GM18858 (cell line): ENCODE measurements around the gene DAGLA.

Experiments
- ATAC-seq: cut with Tn5 transposase; IDR thresholded peaks from one replicate; pipeline ENCODE4 v1.9.1; 2021; ENCODE audit not compliant: unreplicated experiment

DAGLA gene

GRCh38 chr11:61706452-61707400, 26.5 kb downstream of the DAGLA start:
- no peak for ATAC-seq

- ATAC-seq, result no peak
Measured at GRCh38 chr11:61707574-61707973, 27.4 kb downstream of the DAGLA start.

DNA sequence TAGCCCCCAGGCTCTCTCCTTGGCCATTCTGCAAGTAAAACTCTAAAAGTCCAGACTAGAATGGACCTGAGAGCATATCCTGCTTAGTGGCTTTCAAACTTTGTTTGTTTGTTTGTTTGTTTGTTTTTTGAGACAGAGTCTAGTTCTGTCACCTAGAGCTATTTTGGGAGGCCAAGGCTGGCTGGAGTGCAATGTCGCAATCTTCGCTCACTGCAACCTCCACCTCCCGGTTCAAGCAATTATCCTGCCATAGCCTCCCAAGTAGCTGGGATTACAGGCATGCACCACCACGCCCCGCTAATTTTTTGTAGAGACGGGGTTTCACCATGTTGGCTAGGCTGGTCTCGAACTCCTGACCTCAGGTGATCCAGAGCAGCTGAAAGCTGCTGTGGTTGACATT, 28.9 kb downstream of the DAGLA start:
- no peak for ATAC-seq

GRCh38 chr11:61709572-61709971, 29.4 kb downstream of the DAGLA start:
- no peak for ATAC-seq

- ATAC-seq, result no peak
Measured at GRCh38 chr11:61710019-61710418, 29.8 kb downstream of the DAGLA start.

GRCh38 chr11:61711037-61711436, 30.8 kb downstream of the DAGLA start:
- ATAC-seq, result no peak

DNA sequence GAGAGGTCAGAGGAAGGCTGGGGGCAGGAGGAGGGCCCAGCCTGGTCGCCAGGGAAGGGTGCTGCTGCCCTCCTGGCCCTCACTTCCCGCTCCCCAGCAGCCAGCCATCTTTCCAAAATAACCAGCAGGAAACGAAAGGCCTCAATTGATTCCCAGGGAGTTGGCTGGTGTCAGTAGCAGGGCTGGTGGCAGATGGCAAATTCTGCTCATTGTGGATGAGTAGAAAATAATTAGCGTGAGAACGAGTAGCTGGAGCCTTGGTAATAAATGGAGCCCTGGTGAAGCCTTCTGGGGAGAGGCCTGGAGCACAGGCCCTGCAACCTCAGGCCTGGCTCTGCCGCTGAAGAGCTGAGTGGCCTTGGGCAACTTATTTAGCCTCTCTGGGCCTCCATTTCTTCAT, 31.3 kb downstream of the DAGLA start:
- ATAC-seq, result no peak

DNA sequence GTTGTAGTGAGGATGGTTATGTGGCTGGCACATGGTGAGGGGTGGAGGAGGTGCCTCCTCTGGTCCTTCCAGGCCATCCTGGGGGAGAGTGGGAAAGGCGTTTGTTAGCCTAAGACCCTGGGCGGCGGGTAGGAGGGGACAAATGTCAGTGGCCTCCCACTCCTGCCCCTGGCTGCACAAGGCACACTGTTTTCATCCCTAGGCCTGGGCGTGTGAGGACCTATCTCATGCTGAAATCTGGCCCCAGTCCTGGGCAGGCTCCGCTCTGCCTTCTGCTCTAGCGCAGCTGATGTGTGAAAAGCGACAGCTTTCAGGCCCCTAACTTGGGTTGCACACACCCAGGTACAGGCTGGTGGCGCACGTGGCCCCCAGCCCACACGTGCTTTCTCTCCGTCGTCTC, 32.1 kb downstream of the DAGLA start:
- no peak for ATAC-seq

DNA sequence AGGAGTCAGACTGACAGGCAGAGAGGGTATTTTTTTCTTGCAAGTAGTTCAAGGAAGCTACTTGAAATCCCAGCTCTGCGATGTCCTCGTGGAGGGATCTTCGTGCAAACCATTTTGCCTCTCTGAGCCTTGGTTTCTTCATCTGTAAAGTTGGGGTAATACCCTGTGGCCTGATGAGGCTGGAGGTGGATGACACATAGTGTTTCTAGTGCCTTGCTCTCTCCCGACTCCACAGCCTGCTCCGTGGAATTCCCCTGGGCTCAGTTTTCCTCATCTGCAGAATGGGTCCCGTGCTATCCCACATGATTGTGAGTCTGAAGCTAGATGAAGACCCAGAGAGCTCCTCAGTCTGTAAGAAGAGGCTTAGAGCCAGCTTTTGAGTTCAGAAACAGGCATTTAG, 32.7 kb downstream of the DAGLA start:
- no peak for ATAC-seq

DNA sequence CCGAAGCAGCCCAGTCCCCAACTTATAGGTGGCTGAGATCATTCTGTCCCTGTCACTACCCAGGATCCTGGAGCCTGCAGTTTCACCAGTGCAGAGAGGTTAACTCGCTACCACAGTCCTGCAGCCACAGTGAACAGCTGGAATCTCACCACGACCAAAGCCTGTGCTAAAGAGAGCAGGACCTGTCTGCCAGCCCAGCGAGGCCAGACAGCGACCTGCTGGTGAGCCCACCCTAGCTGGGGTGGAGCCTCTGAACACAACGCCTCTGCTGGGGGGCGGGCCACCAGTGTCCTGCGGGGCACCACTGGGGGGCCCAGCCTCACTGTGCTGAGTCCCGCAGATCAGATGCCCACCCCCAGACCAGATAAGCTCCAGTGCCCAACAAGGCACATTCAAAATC, 33.3 kb downstream of the DAGLA start:
- ATAC-seq, result no peak

DNA sequence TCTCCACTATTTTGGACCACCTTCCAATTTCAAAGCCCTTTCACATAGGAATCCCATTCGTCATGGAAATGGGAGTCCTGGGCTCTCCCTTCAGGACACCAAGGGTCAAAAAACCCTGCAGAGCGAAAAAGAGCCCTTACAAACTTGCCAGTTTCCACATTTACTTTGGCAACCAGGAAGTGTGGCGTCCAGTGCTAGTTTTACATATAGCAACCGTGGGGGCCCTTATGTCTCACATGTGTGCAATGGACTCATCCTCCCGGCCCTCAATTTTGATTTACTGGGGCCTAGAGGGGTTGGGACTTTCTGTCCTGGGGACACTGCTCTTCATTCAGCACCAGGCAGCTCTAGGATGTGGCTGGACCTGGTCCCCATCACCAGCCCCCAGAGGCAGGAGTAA, 33.7 kb downstream of the DAGLA start:
- no peak for ATAC-seq

GRCh38 chr11:61714316-61714715, 34.1 kb downstream of the DAGLA start:
- ATAC-seq, result no peak

DNA sequence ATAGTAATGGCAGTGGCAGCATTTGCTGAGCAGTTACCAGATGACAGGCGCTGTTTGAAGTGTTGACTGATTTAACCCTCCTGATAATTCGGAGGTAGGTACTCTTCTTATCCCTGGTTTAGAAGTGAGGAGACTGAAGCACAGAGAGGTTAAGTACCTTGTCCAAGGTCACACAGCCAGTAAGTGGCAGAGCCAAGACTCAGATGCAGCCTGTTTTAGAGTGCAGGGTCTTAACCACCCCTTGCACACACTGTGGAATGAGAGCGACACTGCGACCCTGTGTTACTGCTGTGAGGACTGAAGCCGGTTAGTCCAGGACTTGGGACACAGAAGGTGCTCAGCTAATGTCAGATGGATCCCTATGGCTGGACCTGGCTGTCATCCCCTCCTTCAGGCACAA, 34.7 kb downstream of the DAGLA start:
- ATAC-seq, result no peak

- no peak for ATAC-seq
Measured at GRCh38 chr11:61715867-61716266, 35.7 kb downstream of the DAGLA start.

GRCh38 chr11:61716478-61717285, 36.5 kb downstream of the DAGLA start:
- ATAC-seq, result no peak

GRCh38 chr11:61717286-61718033, 37.3 kb downstream of the DAGLA start:
- ATAC-seq, result no peak

DNA sequence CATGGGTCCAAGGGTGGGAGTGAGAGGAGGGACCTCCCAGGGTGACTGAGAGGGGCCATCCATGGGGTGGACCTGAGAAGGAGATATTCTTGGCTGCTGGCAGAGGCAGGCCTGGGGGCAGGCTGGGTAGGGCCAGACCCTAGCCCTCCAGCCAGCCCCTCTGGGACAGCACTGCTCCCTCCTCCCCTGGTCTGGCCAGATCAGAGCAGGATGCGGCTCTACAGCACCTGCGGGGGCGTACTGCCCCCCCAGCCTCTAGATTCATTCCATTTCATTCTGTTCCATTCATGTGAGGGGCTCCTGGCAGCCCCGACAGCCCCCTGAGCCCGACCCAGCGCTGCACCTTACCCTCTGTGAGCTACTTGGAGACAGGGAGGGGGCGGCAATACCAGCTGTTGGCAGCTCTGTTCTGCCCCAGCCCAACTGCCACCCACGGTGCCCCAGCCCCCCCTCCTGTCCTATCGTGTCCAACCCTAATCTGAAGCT, 37.9 kb downstream of the DAGLA start:
- ATAC-seq, result no peak

GRCh38 chr11:61718621-61719302, 38.6 kb downstream of the DAGLA start:
- ATAC-seq, result no peak

- no peak for ATAC-seq
Measured at GRCh38 chr11:61719978-61720377, 39.8 kb downstream of the DAGLA start.

DNA sequence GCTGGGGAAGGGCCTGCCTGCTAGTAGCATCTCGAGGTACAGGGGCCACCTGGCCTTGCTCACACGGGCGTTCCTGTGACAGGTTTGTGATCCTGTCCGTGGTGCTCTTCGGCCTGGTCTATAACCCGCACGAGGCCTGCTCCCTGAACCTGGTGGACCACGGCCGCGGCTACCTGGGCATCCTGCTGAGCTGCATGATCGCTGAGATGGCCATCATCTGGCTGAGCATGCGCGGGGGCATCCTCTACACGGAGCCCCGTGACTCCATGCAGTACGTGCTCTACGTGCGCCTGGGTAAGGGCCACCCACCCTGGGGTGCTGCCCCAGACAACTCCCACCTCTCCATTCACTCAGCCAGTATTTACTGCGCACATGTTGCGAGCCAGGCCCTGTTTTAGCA, 40.4 kb downstream of the DAGLA start:
- no peak for ATAC-seq

DNA sequence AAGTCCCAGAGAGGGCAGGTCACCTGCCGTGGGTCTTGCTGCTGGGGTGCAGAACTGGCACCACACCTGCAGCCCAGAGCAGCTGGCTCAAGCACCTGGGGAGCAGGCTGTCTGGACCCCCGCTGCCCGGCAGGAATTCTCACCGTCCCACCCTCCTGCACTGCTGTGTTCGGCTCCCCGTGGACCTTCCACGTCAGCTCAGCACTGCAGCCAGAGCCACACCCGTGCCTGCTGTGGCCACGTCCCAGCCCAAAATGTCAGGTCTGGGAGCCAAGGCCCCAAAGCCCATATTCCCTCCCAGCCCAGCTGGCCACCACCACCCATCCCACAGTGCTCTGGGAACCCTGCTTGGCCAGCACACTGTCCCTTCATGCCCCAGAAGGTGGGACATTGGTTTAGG, 44.2 kb downstream of the DAGLA start:
- no peak for ATAC-seq
